Smooth muscle cell of the brain vasculature (primary cell): Measurements from ENCODE around the gene TOLLIP.
"Not testable (repeated sequence)": the region's sequence is repeated elsewhere in the genome, so short reads cannot be mapped to it uniquely, and the experiment has no call there.

Source experiments
- DNase-seq: peaks from one replicate; pipeline ENCODE4 v3.0.0-alpha.2; 2012; ENCODE audit warnings: low read depth, low spot score

The TOLLIP gene

GRCh38 chr11:1263010-1263409, 46.4 kb downstream of the TOLLIP start:
- no peak for DNase-seq

- peak; percentile 55 for DNase-seq
Observed at GRCh38 chr11:1262172-1263006, 47.0 kb downstream of the TOLLIP start.

- DNase-seq = no peak
Observed at GRCh38 chr11:1261241-1262071, 48.0 kb downstream of the TOLLIP start.

- no peak for DNase-seq
Observed at GRCh38 chr11:1260620-1261019, 48.8 kb downstream of the TOLLIP start.

GRCh38 chr11:1260023-1260501, 49.4 kb downstream of the TOLLIP start:
- no peak for DNase-seq

- DNase-seq = no peak
Observed at GRCh38 chr11:1259561-1259960, 49.9 kb downstream of the TOLLIP start.

- DNase-seq = no peak
Observed at GRCh38 chr11:1259076-1259461, 50.4 kb downstream of the TOLLIP start.

GRCh38 chr11:1258401-1259075, 50.9 kb downstream of the TOLLIP start:
- DNase-seq = no peak

- no peak for DNase-seq
Observed at GRCh38 chr11:1257916-1258315, 51.5 kb downstream of the TOLLIP start.

- DNase-seq = no peak
Observed at GRCh38 chr11:1257366-1257765, 52.1 kb downstream of the TOLLIP start.

- DNase-seq = no peak
Observed at GRCh38 chr11:1256257-1257045, 53.0 kb downstream of the TOLLIP start.

- no peak for DNase-seq
Observed at GRCh38 chr11:1255151-1255550, 54.3 kb downstream of the TOLLIP start.

GRCh38 chr11:1254733-1255132, 54.7 kb downstream of the TOLLIP start:
- DNase-seq = no peak

- no peak for DNase-seq
Observed at GRCh38 chr11:1254086-1254648, 55.3 kb downstream of the TOLLIP start.

- no peak for DNase-seq
Observed at GRCh38 chr11:1253103-1253485, 56.3 kb downstream of the TOLLIP start.

- no peak for DNase-seq
Observed at GRCh38 chr11:1252371-1253102, 56.9 kb downstream of the TOLLIP start.

- no peak for DNase-seq
Observed at GRCh38 chr11:1251236-1251770, 58.1 kb downstream of the TOLLIP start.

- DNase-seq = not testable (repeated sequence)
Observed at GRCh38 chr11:1250411-1250810, 59.0 kb downstream of the TOLLIP start.

- not testable (repeated sequence) for DNase-seq
Observed at GRCh38 chr11:1248951-1249350, 60.5 kb downstream of the TOLLIP start.

GRCh38 chr11:1247026-1247425, 62.4 kb downstream of the TOLLIP start:
- DNase-seq = not testable (repeated sequence)
